Renal cortex interstitium (tissue), 11 donors: Measurements from ENCODE around the gene TRIM61. TPM values are rescaled to one million over a fixed set of nuclear protein-coding genes. Genes with fewer than 3 reads are reported as not detected.
"Not testable (repeated sequence)": the region's sequence is repeated elsewhere in the genome, so short reads cannot be mapped to it uniquely, and the experiment has no call there.

Source experiments
- DNase-seq, 11 donors: peaks; one replicate each; pipeline ENCODE4 v3.0.0-alpha.2; 2013; ENCODE audit warnings: low read depth in 9 of 11, low spot score in 4 of 11; ENCODE audit errors: extremely low read depth in 1 of 11
- polyA plus RNA-seq, 3 donors: library from polyadenylated mRNA; unstranded; fragments of 120-200 nt; gene quantifications; one replicate each; pipeline ENCODE4 v1.2.1, GENCODE V29; 2013; ENCODE audit not compliant: insufficient read length in 3 of 3

Gene TRIM61
- polyA plus RNA-seq, 3 donors: 2.8 to 3.9 (median 2.9) TPM

GRCh38 chr4:164989471-164989870 is 12.0 kb upstream of the TRIM61 start:
- peak in 2 of 11 donors; percentile 18 for DNase-seq

- not testable (repeated sequence) for DNase-seq
These were observed 5.5 kb downstream of the TRIM61 start for GRCh38 chr4:164971929-164972328.

- DNase-seq: no peak
These were observed 17.6 kb downstream of the TRIM61 start for GRCh38 chr4:164959896-164960295.

GRCh38 chr4:164959421-164959820 is 18.0 kb downstream of the TRIM61 start:
- not testable (repeated sequence) for DNase-seq

- DNase-seq: peak in 9 of 11 donors; percentile 39 to 67 (median 54)
These were observed 20.5 kb downstream of the TRIM61 start for GRCh38 chr4:164956766-164957643.

GRCh38 chr4:164955107-164955805 is 22.2 kb downstream of the TRIM61 start:
- DNase-seq: no peak

GRCh38 chr4:164952551-164952950 is 24.9 kb downstream of the TRIM61 start:
- no peak for DNase-seq

- DNase-seq: no peak
These were observed 27.9 kb downstream of the TRIM61 start for GRCh38 chr4:164949448-164950143.

- DNase-seq: no peak
These were observed 28.5 kb downstream of the TRIM61 start for GRCh38 chr4:164948975-164949374.

GRCh38 chr4:164948006-164948405 is 29.5 kb downstream of the TRIM61 start:
- DNase-seq: not testable (repeated sequence)

GRCh38 chr4:164946810-164947209 is 30.6 kb downstream of the TRIM61 start:
- DNase-seq: no peak

GRCh38 chr4:164945146-164945545 is 32.3 kb downstream of the TRIM61 start:
- no peak for DNase-seq

GRCh38 chr4:164943192-164943591 is 34.3 kb downstream of the TRIM61 start:
- DNase-seq: no peak

GRCh38 chr4:164937576-164938270 is 39.7 kb downstream of the TRIM61 start:
- peak in 3 of 11 donors; percentile 3 to 17 (median 10) for DNase-seq

- not testable (repeated sequence) for DNase-seq
These were observed 41.4 kb downstream of the TRIM61 start for GRCh38 chr4:164935865-164936606.

- no peak for DNase-seq
These were observed 42.1 kb downstream of the TRIM61 start for GRCh38 chr4:164935363-164935762.

- no peak for DNase-seq
These were observed 44.2 kb downstream of the TRIM61 start for GRCh38 chr4:164933244-164933643.

- DNase-seq: no peak
These were observed 45.7 kb downstream of the TRIM61 start for GRCh38 chr4:164931551-164932324.
